Spleen (tissue), 11 donors: Measurements from ENCODE around the gene RNF141. TPM values are rescaled to one million over a fixed set of nuclear protein-coding genes. Genes with fewer than 3 reads are reported as not detected.
A peak's percentile ranks its signal among the peaks of the same experiment; 100 is the strongest.

Experiments used
- DNase-seq: peaks from one replicate; pipeline ENCODE4 v3.0.0-alpha.2; 2020
- H3K27ac ChIP-seq, 8 donors: fragments of 200-600 bp; sonication (generic) in 7 of 8; 1 replicate in 4 of 8; 2 replicates in 4 of 8; pipeline versions ENCODE4 v1.5.0 to v1.8.0; 2016 to 2021; ENCODE audit warnings: inconsistent platforms in 4 of 8, mild to moderate bottlenecking in 4 of 8, moderate library complexity in 1 of 8
- H3K27me3 ChIP-seq, 7 donors: fragments of 200-600 bp; sonication (generic) in 6 of 7; replicated peaks in 1 of 7; 1 replicate in 4 of 7; 2 replicates in 3 of 7; pipeline versions ENCODE4 v1.5.0 to v1.8.0; 2016 to 2021; ENCODE audit warnings: inconsistent platforms in 3 of 7, mild to moderate bottlenecking in 1 of 7
- H3K36me3 ChIP-seq, 6 donors: fragments of 200-600 bp; sonication (generic) in 5 of 6; 1 replicate in 4 of 6; 2 replicates in 2 of 6; pipeline versions ENCODE4 v1.5.0 to v1.8.0; 2016 to 2021; ENCODE audit warnings: inconsistent platforms in 2 of 6
- H3K4me1 ChIP-seq, 6 donors: fragments of 200-600 bp; sonication (generic) in 5 of 6; 1 replicate in 3 of 6; 2 replicates in 3 of 6; pipeline versions ENCODE4 v1.5.0 to v1.8.0; 2016 to 2021; ENCODE audit warnings: inconsistent platforms in 3 of 6
- H3K4me3 ChIP-seq, 8 donors: fragments of 200-600 bp; sonication (generic) in 7 of 8; 1 replicate in 4 of 8; 2 replicates in 4 of 8; pipeline versions ENCODE4 v1.5.0 to v1.8.0; 2016 to 2021; ENCODE audit warnings: inconsistent platforms in 4 of 8, mild to moderate bottlenecking in 4 of 8, moderate library complexity in 2 of 8
- H3K9me3 ChIP-seq, 8 donors: fragments of 200-600 bp; sonication (generic) in 7 of 8; 1 replicate in 4 of 8; 2 replicates in 4 of 8; pipeline versions ENCODE4 v1.5.0 to v1.8.0; 2016 to 2021; ENCODE audit warnings: inconsistent platforms in 4 of 8
- POLR2A ChIP-seq, 3 donors: fragments of 450-650 bp; IDR thresholded peaks; one replicate each; pipeline ENCODE4 v1.5.1; 2017; ENCODE audit warnings: antibody characterized with exemption in 3 of 3, mild to moderate bottlenecking in 1 of 3
- POLR2AphosphoS5 ChIP-seq, 3 donors: sonication (generic); formaldehyde crosslinking; IDR thresholded peaks; one replicate each; pipeline ENCODE4 v1.5.1; 2017; ENCODE audit warnings: antibody characterized with exemption in 3 of 3
- WGBS, 5 donors: extraction: QIAGEN DNeasy Blood & Tissue Kit in 3 of 5; methylation state at CpG; one replicate each; pipeline versions ENCODE4 v1.1.5 to v1.1.7; 2013 to 2018; 5-methylcytosine and 5-hydroxymethylcytosine counted together
- intact Hi-C: fragments of 100-400 bp; cut with DNase I; formaldehyde crosslinking; loops from one replicate; pipeline ENCODE4 v1.15.0; 2023; ENCODE audit warnings: low total_unique reads
- polyA plus RNA-seq, 3 donors: library from polyadenylated mRNA; stranded (reverse); fragments of 200-250 nt; gene quantifications; one replicate each; pipeline ENCODE4 v1.2.1, GENCODE V29; 2013
- total RNA-seq, 7 donors: library from RNA; depleted of rRNA in 3 of 7; stranded (reverse); fragments of >200 nt in 3 of 7; fragmentation: NEBNext Ultra II Directional in 4 of 7; extraction: Animal tissue kit (Norgen Biotek cat#: 25700) in 4 of 7; gene quantifications; one replicate each; pipeline versions ENCODE4 v1.1.0 to v1.2.1, GENCODE V29; 2016 to 2021
- TF ChIP-seq, protein P1 (sequence below), 11 experiments: fragments of 200-600 bp in 7 of 11; fragments of 450-650 bp in 4 of 11; sonication (generic) in 4 of 11; IDR thresholded peaks in 8 of 11; conservative IDR thresholded peaks in 3 of 11; 1 replicate in 7 of 11; 2 replicates in 4 of 11; pipeline versions ENCODE4 v1.4.0 to v1.8.0; 2016 to 2021; ENCODE audit warnings: antibody characterized with exemption in 11 of 11, inconsistent platforms in 4 of 11, mild to moderate bottlenecking in 1 of 11
- donor health status: healthy with polysubstance abuse.
- donor health status: DM: no; HTN: no; CAD: no; lungs with moderate emphysema.
- donor health status: DM: no; HTN: no; CAD: no.
- donor health status: Bipolar disorder and iron deficiency.
- donor health status: healthy.
- donor health status: DM: no; HTN: no; CAD: no.
- donor health status: DM: yes; HTN: yes; CAD: no.

Gene RNF141
- total and polyA plus RNA-seq, 10 donors: 13.3 to 86.2 (median 48.8) TPM

- H3K27me3 ChIP-seq: no peaks in the 10 kb centered on the region
- H3K4me3 ChIP-seq: peak overlapping the region in 1 of 8 donors; percentile 19
- H3K36me3 ChIP-seq: peaks cover 0 to 71% (median 61%) of the 10 kb centered on the region in 6 donors
- 88 to 97% (median 92%) methylated on average over 16 to 20 of the region's 20 CpGs for WGBS, 5 donors
- H3K4me1 ChIP-seq: peaks cover 0 to 51% (median 25%) of the 10 kb centered on the region in 6 donors
- TF ChIP-seq POLR2A (IDR thresholded peaks at IDR 0.05) (no peak), POLR2AphosphoS5 (IDR thresholded peaks at IDR 0.05) (no peak)
- TF ChIP-seq, protein P1, sequence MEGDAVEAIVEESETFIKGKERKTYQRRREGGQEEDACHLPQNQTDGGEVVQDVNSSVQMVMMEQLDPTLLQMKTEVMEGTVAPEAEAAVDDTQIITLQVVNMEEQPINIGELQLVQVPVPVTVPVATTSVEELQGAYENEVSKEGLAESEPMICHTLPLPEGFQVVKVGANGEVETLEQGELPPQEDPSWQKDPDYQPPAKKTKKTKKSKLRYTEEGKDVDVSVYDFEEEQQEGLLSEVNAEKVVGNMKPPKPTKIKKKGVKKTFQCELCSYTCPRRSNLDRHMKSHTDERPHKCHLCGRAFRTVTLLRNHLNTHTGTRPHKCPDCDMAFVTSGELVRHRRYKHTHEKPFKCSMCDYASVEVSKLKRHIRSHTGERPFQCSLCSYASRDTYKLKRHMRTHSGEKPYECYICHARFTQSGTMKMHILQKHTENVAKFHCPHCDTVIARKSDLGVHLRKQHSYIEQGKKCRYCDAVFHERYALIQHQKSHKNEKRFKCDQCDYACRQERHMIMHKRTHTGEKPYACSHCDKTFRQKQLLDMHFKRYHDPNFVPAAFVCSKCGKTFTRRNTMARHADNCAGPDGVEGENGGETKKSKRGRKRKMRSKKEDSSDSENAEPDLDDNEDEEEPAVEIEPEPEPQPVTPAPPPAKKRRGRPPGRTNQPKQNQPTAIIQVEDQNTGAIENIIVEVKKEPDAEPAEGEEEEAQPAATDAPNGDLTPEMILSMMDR (IDR thresholded peaks at IDR 0.05 in 8 of 11, conservative IDR thresholded peaks at IDR 0.05 in 3 of 11): no peak
- intact Hi-C loops: no loop called here
- H3K27ac ChIP-seq: peak overlapping the region in 7 of 8 donors; percentile 73 to 93 (median 86)
- H3K9me3 ChIP-seq: no peaks in the 10 kb centered on the region
- peak; percentile 78 for DNase-seq
These were observed 40.0 kb downstream of the RNF141 start for GRCh38 chr11:10500757-10501684.

GRCh38 chr11:10499874-10500601 is 40.9 kb downstream of the RNF141 start:
- no peaks in the 10 kb centered on the region for H3K27me3 ChIP-seq
- H3K9me3 ChIP-seq: no peaks in the 10 kb centered on the region
- H3K27ac ChIP-seq: peak overlapping the region in 3 of 8 donors; percentile 9 to 93 (median 88)
- WGBS, 5 donors: 82 to 96% (median 95%) methylated on average over 10 to 15 of the region's 15 CpGs
- peaks cover 0 to 41% (median 21%) of the 10 kb centered on the region in 6 donors for H3K4me1 ChIP-seq
- TF ChIP-seq POLR2AphosphoS5 (IDR thresholded peaks at IDR 0.05) (no peak), POLR2A (IDR thresholded peaks at IDR 0.05) (no peak)
- TF ChIP-seq, protein P1 (IDR thresholded peaks at IDR 0.05 in 8 of 11, conservative IDR thresholded peaks at IDR 0.05 in 3 of 11): no peak
- H3K4me3 ChIP-seq: no peak overlapping the region
- no peak for DNase-seq
- H3K36me3 ChIP-seq: peaks cover 0 to 81% (median 67%) of the 10 kb centered on the region in 6 donors
- intact Hi-C loops: no loop called here

DNA sequence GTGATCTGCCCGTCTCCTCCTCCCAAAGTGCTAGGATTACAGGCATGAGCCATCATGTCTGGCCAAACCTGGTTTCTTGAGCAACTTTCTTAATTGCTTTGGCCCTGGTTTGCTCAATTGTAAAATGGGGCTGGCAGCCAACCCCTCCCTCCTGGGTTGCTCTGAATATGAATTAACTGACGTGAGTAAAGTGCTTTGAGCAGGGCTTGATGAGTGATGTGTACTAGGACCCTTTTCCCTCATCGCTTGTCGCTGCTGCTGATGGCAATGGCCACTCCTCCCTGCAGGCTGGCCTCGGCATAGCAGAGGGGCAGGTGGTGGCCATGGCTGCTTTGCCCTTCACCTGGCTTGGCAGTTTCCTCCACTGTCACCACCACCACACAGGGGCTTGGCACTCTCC is 41.5 kb downstream of the RNF141 start:
- intact Hi-C loops: no loop called here
- Histone ChIP-seq H3K36me3 (peaks cover 2 to 87% (median 68%) of the 10 kb centered on the region in 6 donors), H3K27ac (peak overlapping the region in 3 of 8 donors; percentile 9 to 88 (median 51)), H3K4me1 (peaks cover 0 to 35% (median 18%) of the 10 kb centered on the region in 6 donors), H3K9me3 (no peaks in the 10 kb centered on the region), H3K27me3 (no peaks in the 10 kb centered on the region), H3K4me3 (no peak overlapping the region)
- TF ChIP-seq POLR2AphosphoS5 (IDR thresholded peaks at IDR 0.05) (peak in 1 of 3 donors; percentile 16), POLR2A (IDR thresholded peaks at IDR 0.05) (no peak)
- no peak for DNase-seq
- 75 to 92% (median 85%) methylated on average over 5 of the region's 5 CpGs for WGBS, 5 donors

- Histone ChIP-seq H3K9me3 (no peaks in the 10 kb centered on the region), H3K36me3 (peaks cover 2 to 95% (median 67%) of the 10 kb centered on the region in 6 donors), H3K4me3 (no peak overlapping the region), H3K27me3 (no peaks in the 10 kb centered on the region), H3K27ac (peak overlapping the region in 2 of 8 donors; percentile 6 to 51), H3K4me1 (peaks cover 0 to 27% (median 12%) of the 10 kb centered on the region in 6 donors)
- TF ChIP-seq POLR2A (IDR thresholded peaks at IDR 0.05) (no peak), POLR2AphosphoS5 (IDR thresholded peaks at IDR 0.05) (no peak)
- TF ChIP-seq, protein P1 (IDR thresholded peaks at IDR 0.05 in 8 of 11, conservative IDR thresholded peaks at IDR 0.05 in 3 of 11): no peak
- DNase-seq: no peak
- intact Hi-C loops: no loop called here
- 89 to 94% (median 91%) methylated on average over 7 to 10 of the region's 10 CpGs for WGBS, 5 donors
These were observed 42.3 kb downstream of the RNF141 start for GRCh38 chr11:10498426-10499250.
